Activated naive CD4-positive, alpha-beta T cell treated with anti-CD3 and anti-CD28 coated beads, Interleukin-2, amount 50 U/mL, for 24 hours (primary cell): Measurements from ENCODE around the gene ZNF775.

ENCODE experiments used
- H3K27ac Mint-ChIP-seq: one replicate; pipeline ENCODE4 v1.8.0; 2021; ENCODE audit warnings: mild to moderate bottlenecking, mixed read lengths
- H3K27me3 Mint-ChIP-seq: one replicate; pipeline ENCODE4 v1.8.0; 2021; ENCODE audit warnings: mixed read lengths
- H3K36me3 Mint-ChIP-seq: one replicate; pipeline ENCODE4 v1.8.0; 2021; ENCODE audit warnings: mixed read lengths
- H3K4me1 Mint-ChIP-seq: one replicate; pipeline ENCODE4 v1.8.0; 2021; ENCODE audit warnings: mixed read lengths
- H3K4me3 Mint-ChIP-seq: one replicate; pipeline ENCODE4 v1.8.0; 2021; ENCODE audit warnings: mild to moderate bottlenecking, mixed read lengths
- H3K9me3 Mint-ChIP-seq: one replicate; pipeline ENCODE4 v1.8.0; 2021; ENCODE audit warnings: mixed read lengths

Gene ZNF775

DNA sequence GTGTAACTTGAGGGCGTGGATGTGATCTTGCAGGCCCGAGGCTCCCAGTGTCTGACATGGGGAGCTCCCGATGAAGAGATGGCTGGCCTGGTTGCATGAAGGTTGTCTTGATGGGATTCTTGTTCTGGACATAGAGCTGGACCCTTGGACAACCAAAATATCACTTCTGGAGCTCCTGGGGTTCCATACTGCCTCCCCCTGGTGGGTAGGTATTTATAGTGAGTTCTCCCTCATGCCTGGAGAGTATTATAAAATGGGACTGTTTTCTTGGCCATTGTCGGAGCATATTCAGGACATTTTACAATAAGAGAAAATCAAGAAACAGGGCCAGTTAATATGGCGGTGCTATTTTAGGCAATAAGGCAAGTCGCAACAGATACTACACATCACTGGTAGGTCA, 38.7 kb downstream of the ZNF775 start:
- H3K27ac Mint-ChIP-seq: no peak overlapping the region
- no peaks in the 10 kb centered on the region for H3K9me3 Mint-ChIP-seq
- peaks cover 2% of the 10 kb centered on the region for H3K36me3 Mint-ChIP-seq
- no peak overlapping the region for H3K4me3 Mint-ChIP-seq
- peaks cover 20% of the 10 kb centered on the region for H3K4me1 Mint-ChIP-seq
- no peaks in the 10 kb centered on the region for H3K27me3 Mint-ChIP-seq

DNA sequence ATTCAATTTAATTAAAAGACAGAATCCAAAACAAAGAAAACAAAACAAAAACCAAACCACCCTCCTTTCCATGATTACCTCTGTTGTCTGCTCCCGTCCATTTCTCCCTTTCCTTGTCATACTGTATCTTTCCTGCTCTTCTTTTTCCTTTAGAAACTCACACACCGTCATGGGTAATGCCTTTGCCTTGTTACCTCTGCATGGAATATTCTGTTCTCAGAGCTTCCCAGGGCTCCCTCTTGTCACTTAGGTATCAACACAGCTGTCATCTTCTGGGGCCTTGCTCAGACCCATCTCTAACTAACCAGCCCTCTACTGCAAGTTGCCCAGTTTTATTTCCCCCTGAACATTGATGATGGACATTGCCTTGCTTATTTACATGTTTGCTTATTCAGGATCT, 41.1 kb downstream of the ZNF775 start:
- Mint-ChIP-seq H3K36me3 (peaks cover 2% of the 10 kb centered on the region), H3K4me1 (peaks cover 13% of the 10 kb centered on the region), H3K27me3 (no peaks in the 10 kb centered on the region), H3K9me3 (no peaks in the 10 kb centered on the region), H3K27ac (peak overlapping the region; percentile 43), H3K4me3 (no peak overlapping the region)

- Mint-ChIP-seq H3K27me3 (no peaks in the 10 kb centered on the region), H3K9me3 (no peaks in the 10 kb centered on the region), H3K36me3 (peaks cover 2% of the 10 kb centered on the region), H3K27ac (peak overlapping the region; percentile 85), H3K4me3 (peak overlapping the region; percentile 72), H3K4me1 (peaks cover 13% of the 10 kb centered on the region)
Observed at GRCh38 chr7:150420987-150421674, 42.0 kb downstream of the ZNF775 start.

- Mint-ChIP-seq H3K4me3 (no peak overlapping the region), H3K27me3 (no peaks in the 10 kb centered on the region), H3K27ac (no peak overlapping the region), H3K4me1 (peaks cover 13% of the 10 kb centered on the region), H3K36me3 (peaks cover 2% of the 10 kb centered on the region), H3K9me3 (no peaks in the 10 kb centered on the region)
Observed at GRCh38 chr7:150421831-150422230, 42.7 kb downstream of the ZNF775 start.

- Mint-ChIP-seq H3K27me3 (no peaks in the 10 kb centered on the region), H3K27ac (no peak overlapping the region), H3K9me3 (no peaks in the 10 kb centered on the region), H3K4me1 (peaks cover 7% of the 10 kb centered on the region), H3K36me3 (peaks cover 2% of the 10 kb centered on the region), H3K4me3 (no peak overlapping the region)
Observed at GRCh38 chr7:150425670-150426069, 46.5 kb downstream of the ZNF775 start.

DNA sequence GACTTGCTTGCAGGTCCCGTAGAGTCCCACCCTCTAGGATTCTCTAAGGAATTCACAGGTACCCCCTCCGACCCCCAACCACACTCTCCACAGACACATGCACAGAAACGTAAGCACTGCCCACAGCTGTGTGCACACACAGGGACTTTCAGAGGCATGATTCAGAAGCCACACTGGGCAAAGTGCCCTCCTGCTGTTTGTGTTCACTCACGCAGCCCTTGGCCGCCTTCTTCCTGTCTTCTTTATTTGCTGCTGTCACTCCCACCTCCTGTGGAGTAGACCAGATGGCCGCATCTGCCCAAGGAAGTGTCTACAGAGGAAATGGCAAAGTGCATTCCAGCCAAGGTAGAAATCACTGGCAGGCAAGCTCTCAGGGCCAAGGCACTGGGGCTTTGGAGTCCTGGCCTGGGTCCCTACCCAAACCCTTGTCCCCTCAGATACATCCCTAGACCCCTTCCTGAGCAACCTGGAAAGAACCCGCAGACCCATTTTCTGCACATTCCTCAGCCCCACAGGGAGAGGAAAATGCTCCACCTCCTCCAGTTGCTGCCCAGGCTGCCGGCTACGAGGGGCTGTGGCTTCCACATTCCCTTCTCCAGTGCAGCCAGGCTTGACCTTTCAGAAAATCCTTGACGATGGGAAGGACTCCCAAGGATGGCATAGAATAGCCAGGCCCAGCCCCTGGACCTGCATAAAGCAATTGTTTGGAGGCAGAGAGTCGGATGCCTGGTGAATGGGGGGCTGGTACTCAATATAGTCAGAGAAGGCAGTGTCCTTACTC, 49.7 kb downstream of the ZNF775 start:
- Mint-ChIP-seq H3K36me3 (no peaks in the 10 kb centered on the region), H3K9me3 (no peaks in the 10 kb centered on the region), H3K4me1 (peaks cover 18% of the 10 kb centered on the region), H3K27me3 (no peaks in the 10 kb centered on the region), H3K4me3 (no peak overlapping the region), H3K27ac (peak overlapping the region; percentile 52)

DNA sequence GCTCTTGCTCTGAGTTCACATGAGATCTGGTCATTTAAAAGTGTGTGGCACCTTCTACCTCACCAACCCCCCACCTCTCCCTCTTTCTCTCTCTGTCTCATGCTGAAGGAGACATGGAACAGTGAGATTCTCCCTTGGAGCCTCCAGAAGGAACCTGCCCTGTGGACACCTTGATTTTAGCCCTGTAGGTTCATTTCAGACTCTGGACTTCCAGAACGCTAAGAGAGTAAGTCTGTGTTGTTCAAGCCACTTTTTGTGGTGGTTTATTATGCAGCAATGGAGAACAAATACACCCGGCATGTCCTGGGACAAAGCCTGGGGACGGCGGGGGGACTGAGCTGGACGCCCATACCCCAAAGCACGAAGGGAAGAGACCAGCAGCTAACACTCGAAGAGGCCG, 50.6 kb downstream of the ZNF775 start:
- no peaks in the 10 kb centered on the region for H3K9me3 Mint-ChIP-seq
- H3K27ac Mint-ChIP-seq: no peak overlapping the region
- H3K4me3 Mint-ChIP-seq: no peak overlapping the region
- peaks cover 18% of the 10 kb centered on the region for H3K4me1 Mint-ChIP-seq
- no peaks in the 10 kb centered on the region for H3K36me3 Mint-ChIP-seq
- H3K27me3 Mint-ChIP-seq: no peaks in the 10 kb centered on the region

DNA sequence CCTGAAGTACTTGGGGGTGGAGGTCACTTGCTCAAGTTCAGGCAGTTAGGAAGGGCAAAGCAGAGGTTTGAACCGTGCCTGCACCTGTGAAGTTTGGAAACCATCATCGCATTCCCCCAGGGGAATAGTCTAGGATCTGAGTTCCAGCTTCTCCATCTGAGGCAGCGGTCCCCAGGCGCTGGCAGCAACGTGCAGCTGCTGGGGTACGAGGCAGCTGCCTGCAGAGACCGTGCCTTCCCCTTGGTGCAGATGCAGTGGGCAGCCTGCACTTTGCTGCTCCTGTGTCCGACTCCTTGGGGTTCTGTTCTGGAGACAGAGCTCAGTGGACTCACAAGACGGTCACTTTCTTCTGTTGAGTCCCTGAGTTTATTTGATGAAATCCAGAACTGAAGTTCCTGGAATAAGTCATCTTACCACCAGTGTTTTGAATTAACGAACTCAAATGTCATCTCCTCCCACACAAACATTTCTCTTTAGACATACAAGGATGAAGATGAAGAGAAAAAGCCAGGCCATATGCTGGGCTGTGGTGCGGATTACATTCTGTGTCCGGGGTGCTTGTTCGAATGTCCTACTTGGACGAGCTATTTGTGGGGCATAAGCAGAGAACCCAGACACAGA, 51.4 kb downstream of the ZNF775 start:
- Mint-ChIP-seq H3K36me3 (no peaks in the 10 kb centered on the region), H3K27me3 (no peaks in the 10 kb centered on the region)

GRCh38 chr7:150431839-150432658, 52.9 kb downstream of the ZNF775 start:
- Mint-ChIP-seq H3K27ac (peak overlapping the region; percentile 18), H3K27me3 (no peaks in the 10 kb centered on the region), H3K4me3 (no peak overlapping the region), H3K9me3 (no peaks in the 10 kb centered on the region), H3K4me1 (peaks cover 18% of the 10 kb centered on the region), H3K36me3 (no peaks in the 10 kb centered on the region)

More for the DNA sequence above, 51.4 kb downstream of the ZNF775 start:
- no peak overlapping the region for H3K4me3 Mint-ChIP-seq
- no peaks in the 10 kb centered on the region for H3K9me3 Mint-ChIP-seq
- H3K4me1 Mint-ChIP-seq: peaks cover 18% of the 10 kb centered on the region
- H3K27ac Mint-ChIP-seq: no peak overlapping the region

GRCh38 chr7:150432915-150433892, 54.1 kb downstream of the ZNF775 start:
- H3K4me1 Mint-ChIP-seq: peaks cover 18% of the 10 kb centered on the region
- H3K27ac Mint-ChIP-seq: no peak overlapping the region
- peaks cover under 1% of the 10 kb centered on the region for H3K36me3 Mint-ChIP-seq
- no peaks in the 10 kb centered on the region for H3K9me3 Mint-ChIP-seq
- H3K4me3 Mint-ChIP-seq: no peak overlapping the region
- H3K27me3 Mint-ChIP-seq: no peaks in the 10 kb centered on the region

DNA sequence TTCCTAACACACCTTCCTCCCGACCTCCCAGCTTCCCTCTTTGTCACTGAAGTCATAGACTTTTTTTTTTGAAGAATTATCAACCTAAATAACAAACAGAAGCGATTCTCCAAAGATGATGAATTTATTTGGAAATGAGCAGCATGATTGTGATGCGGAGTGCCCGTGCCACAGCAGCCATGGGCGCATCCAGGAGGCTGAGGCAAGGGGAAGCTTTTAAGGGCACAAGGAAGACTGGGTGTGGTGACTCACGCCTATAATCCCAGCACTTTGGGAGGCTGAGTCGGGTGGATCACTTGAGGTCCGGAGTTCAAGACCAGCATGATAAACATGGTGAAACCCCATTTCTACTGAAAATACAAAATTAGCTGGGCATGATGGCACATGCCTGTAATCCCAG, 55.1 kb downstream of the ZNF775 start:
- H3K4me1 Mint-ChIP-seq: peaks cover 21% of the 10 kb centered on the region
- no peaks in the 10 kb centered on the region for H3K27me3 Mint-ChIP-seq
- H3K36me3 Mint-ChIP-seq: peaks cover 1% of the 10 kb centered on the region
- H3K27ac Mint-ChIP-seq: no peak overlapping the region
- no peak overlapping the region for H3K4me3 Mint-ChIP-seq
- H3K9me3 Mint-ChIP-seq: no peaks in the 10 kb centered on the region

DNA sequence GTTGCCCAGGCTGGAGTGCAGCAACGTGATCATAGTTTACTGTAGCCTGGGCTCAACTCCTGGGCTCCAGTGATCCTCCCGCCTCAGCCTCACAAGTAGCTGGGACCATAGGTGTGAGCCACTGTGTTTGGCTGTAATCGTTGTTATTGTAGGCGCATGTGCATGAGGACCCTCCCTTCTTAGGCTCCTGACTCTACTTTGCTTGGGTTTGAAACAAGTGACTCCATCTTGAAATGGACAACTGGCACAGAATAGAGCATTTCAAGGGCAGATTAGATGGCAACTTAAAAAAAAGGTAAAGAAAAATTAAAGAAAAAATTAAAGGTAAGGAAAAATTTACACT, 55.9 kb downstream of the ZNF775 start:
- Mint-ChIP-seq H3K27me3 (no peaks in the 10 kb centered on the region), H3K4me1 (peaks cover 29% of the 10 kb centered on the region), H3K27ac (no peak overlapping the region), H3K9me3 (no peaks in the 10 kb centered on the region), H3K4me3 (no peak overlapping the region), H3K36me3 (peaks cover 1% of the 10 kb centered on the region)

- Mint-ChIP-seq H3K4me1 (peaks cover 34% of the 10 kb centered on the region), H3K4me3 (no peak overlapping the region), H3K36me3 (peaks cover 1% of the 10 kb centered on the region), H3K27ac (no peak overlapping the region), H3K9me3 (no peaks in the 10 kb centered on the region), H3K27me3 (no peaks in the 10 kb centered on the region)
Observed at GRCh38 chr7:150435390-150436073, 56.4 kb downstream of the ZNF775 start.

GRCh38 chr7:150439967-150440366, 60.8 kb downstream of the ZNF775 start:
- H3K27ac Mint-ChIP-seq: peak overlapping the region; percentile 1

More at GRCh38 chr7:150439967-150440366, 60.8 kb downstream of the ZNF775 start:
- H3K27me3 Mint-ChIP-seq: no peaks in the 10 kb centered on the region
- H3K36me3 Mint-ChIP-seq: peaks cover 12% of the 10 kb centered on the region
- no peaks in the 10 kb centered on the region for H3K9me3 Mint-ChIP-seq
- no peak overlapping the region for H3K4me3 Mint-ChIP-seq
- peaks cover 28% of the 10 kb centered on the region for H3K4me1 Mint-ChIP-seq
